HG03521 (cell line): Measurements from ENCODE around the gene MRPL18.

Source experiments
- ATAC-seq: cut with Tn5 transposase; IDR thresholded peaks from one replicate; pipeline ENCODE4 v1.9.1; 2021; ENCODE audit warnings: mild to moderate bottlenecking, moderate library complexity; ENCODE audit not compliant: unreplicated experiment

Gene MRPL18

DNA sequence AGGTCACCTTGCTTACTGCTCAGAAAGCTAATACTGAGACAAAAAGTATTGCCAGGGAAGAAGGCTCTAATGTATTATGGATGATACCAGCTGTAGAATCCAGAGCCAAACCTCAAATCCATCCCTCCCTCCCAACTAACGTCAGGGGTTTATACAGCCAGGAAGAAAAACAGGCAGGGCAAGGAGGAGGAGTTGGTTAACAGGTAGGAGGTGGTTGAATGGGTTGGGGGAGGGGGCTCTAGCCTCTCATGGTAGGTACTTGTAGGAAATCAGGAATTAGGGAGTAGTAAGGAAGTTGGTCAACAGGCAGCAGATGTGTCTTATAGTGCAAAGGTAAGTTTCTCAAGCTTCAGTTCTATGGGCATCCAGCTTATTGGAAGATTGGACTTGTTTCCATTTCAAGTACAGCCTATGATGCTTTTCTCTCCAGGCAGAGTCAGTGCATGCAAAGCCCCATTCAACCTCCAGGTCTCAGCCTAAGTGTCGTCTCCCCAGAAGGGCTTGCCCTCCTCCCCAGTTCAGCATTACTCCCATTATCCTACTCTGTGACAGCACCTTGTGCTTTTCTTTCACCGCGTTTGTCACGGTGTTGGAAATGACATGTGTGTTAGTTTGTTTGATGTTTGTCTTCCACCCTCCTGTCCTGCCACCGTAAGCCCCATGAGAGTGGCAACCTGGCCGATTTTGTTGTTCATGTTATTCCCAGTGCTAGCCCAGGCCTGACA lies 47.9 kb downstream of the MRPL18 start:
- ATAC-seq, result no peak

DNA sequence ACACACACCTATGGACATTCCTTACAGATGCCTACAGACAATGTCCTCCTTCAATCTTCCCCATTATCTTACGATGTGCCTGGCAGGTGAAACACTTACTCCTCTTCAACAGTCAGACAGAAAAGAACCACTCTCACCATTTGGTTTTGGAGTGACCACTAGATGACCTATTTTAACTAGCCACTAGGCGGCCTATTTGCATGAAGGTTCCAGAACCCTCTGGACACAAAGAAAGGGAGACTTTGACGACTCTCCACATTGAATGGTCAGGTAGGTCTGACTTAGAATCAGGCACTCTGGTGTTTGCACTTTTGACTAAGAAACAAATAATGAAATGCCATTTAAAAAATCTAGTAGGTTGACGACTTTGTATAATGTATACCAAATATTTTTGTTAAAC lies 51.8 kb downstream of the MRPL18 start:
- ATAC-seq, result no peak

- ATAC-seq, result no peak
These were observed 54.7 kb downstream of the MRPL18 start for GRCh38 chr6:159844737-159845645.
